Activated naive CD8-positive, alpha-beta T cell (primary cell): ENCODE data around the gene CHI3L1.

ENCODE experiments used
- H3K27ac Mint-ChIP-seq: one replicate; pipeline ENCODE4 v1.8.0; 2021; ENCODE audit warnings: mixed read lengths
- H3K27me3 Mint-ChIP-seq: one replicate; pipeline ENCODE4 v1.8.0; 2021; ENCODE audit warnings: mixed read lengths
- H3K36me3 Mint-ChIP-seq: one replicate; pipeline ENCODE4 v1.8.0; 2021; ENCODE audit warnings: mixed read lengths
- H3K4me1 Mint-ChIP-seq: one replicate; pipeline ENCODE4 v1.8.0; 2021; ENCODE audit warnings: low read depth, mixed read lengths
- H3K4me3 Mint-ChIP-seq: one replicate; pipeline ENCODE4 v1.8.0; 2021; ENCODE audit warnings: mild to moderate bottlenecking, mixed read lengths
- H3K9me3 Mint-ChIP-seq: one replicate; pipeline ENCODE4 v1.8.0; 2021; ENCODE audit warnings: low read depth, mixed read lengths

The CHI3L1 gene

DNA sequence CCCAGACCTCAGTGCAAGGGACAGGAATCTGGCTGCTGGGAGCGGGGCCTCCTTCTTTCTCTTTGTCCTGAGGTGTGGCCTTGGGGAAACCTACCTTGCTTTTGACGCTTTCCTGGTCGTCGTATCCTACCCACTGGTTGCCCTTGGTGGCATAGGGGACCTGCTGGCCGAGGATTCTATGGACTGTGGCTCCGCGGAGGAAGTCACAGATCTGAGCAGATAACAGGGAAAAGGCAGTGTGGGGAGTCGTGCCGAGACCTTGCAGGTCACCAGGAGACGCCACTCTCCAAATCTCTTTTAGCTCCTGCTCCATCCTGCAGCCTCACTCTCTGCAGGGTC is 6.9 kb downstream of the CHI3L1 start:
- Mint-ChIP-seq H3K4me1 (no peaks in the 10 kb centered on the region), H3K4me3 (no peak overlapping the region), H3K27me3 (no peaks in the 10 kb centered on the region)

DNA sequence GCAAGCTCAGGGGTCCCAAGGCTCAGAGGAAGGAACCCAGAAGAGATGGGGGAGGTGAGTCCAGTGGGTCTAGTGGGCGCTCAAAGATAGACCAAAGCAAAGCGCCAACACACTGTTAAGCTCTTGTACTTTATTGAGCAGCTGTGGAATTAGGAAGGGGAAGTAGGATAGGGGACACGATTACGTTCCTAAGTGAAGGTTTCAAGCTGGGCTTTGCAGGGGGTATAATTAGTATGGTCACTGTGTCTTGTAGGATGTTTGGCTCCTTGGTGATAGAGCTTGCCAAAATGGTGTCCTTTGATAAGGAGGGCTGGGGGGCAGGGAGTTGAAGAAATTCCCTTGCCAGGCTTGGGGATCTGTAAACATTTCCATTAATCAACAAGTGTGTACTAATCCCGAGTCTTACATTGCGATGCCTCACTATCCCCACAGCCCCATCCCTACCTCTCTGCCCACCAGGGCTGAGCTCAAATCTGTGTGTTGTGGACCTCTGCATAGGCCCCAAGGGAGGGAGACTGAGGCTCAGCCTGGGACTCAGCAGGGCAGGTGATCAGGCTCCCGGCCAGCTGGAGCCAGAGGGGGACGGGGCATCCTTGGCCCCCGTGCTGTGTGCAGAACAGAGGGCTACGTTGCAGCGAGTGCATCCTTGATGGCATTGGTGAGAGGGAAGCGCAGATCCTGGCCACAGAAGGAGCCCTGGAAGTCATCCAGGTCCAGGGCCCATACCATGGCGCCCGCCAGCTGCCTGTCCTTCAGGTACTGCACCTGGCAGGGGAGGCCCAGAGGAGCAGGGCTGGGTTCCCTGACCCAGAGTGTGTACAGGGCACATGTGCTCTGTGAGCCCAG is 7.5 kb downstream of the CHI3L1 start:
- H3K27ac Mint-ChIP-seq, result no peak overlapping the region
- H3K27me3 Mint-ChIP-seq, result no peaks in the 10 kb centered on the region
- H3K4me3 Mint-ChIP-seq, result no peak overlapping the region
- no peaks in the 10 kb centered on the region for H3K4me1 Mint-ChIP-seq
- H3K9me3 Mint-ChIP-seq, result no peaks in the 10 kb centered on the region
- no peaks in the 10 kb centered on the region for H3K36me3 Mint-ChIP-seq

More for the DNA sequence above, 6.9 kb downstream of the CHI3L1 start:
- Mint-ChIP-seq H3K27ac (no peak overlapping the region), H3K36me3 (no peaks in the 10 kb centered on the region), H3K9me3 (no peaks in the 10 kb centered on the region)

DNA sequence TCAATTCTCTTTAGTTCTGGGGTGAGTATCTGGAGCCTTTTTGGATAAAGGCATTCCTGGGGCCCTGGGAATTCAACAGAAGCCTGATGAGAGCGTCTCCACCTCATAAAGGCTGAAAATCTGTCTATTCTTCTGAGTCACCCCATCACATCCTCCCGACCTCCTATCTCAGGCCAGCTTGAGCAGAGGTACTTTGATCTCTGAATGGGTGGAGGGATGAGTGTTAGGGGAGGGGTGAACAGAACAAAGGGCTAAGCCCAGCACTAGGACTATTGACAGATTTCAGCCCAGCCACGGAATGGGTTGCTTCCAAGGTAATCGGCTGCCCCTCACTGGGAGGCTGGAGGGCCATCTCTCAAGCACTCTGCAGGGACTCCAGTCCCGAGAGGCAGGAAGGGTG is 8.4 kb downstream of the CHI3L1 start:
- no peaks in the 10 kb centered on the region for H3K9me3 Mint-ChIP-seq
- H3K36me3 Mint-ChIP-seq, result no peaks in the 10 kb centered on the region
- H3K4me1 Mint-ChIP-seq, result no peaks in the 10 kb centered on the region
- H3K27me3 Mint-ChIP-seq, result no peaks in the 10 kb centered on the region
- H3K4me3 Mint-ChIP-seq, result no peak overlapping the region
- H3K27ac Mint-ChIP-seq, result no peak overlapping the region

DNA sequence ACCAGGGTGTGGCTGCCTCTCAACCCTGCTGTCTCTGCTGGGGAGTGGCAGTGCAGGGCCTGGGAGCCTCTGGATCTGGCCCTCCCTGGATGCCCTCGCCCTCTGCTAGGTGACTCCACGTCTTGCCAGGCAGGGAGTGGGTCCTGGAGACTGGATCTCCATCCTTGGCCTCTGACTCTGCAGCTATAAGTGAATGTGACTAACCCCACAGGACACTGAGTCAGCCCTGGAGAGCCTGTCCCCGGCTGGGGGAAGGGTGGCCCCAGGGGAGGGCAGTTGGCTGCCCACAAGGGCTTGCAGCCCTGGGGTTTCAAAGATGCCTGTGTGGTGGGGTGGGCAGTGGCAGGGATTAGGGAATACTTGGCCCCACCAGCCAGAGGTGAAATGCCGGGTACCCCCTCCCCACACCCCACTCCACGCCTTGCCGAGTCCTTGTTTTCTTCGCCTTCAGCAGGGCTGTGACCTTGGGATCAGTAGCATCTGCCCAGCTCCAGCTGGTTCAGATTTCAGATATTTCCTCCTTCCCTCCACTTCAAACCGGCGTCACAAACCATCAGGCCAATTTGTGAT is 8.9 kb downstream of the CHI3L1 start:
- Mint-ChIP-seq H3K27ac (no peak overlapping the region), H3K36me3 (no peaks in the 10 kb centered on the region), H3K4me1 (no peaks in the 10 kb centered on the region), H3K27me3 (no peaks in the 10 kb centered on the region), H3K9me3 (no peaks in the 10 kb centered on the region), H3K4me3 (no peak overlapping the region)

DNA sequence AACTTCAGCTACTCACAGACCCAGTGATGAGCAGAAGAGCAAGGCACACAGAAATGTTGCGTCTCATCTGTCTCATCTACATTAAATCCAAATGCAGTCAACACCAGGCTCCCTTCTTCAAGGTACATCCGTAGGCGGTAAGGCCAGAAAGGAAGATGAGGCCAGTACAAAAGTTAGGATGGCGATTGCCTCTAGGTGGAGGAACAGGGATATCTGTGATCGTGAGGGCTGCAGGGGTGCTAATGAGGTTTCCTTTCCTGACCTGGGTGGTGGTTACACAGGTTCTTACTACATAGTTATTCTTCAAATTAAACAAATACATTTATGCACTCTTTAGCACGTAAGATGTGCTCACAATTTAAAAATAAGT is 9.5 kb downstream of the CHI3L1 start:
- Mint-ChIP-seq H3K9me3 (no peaks in the 10 kb centered on the region), H3K4me3 (no peak overlapping the region), H3K4me1 (no peaks in the 10 kb centered on the region), H3K36me3 (no peaks in the 10 kb centered on the region), H3K27ac (no peak overlapping the region), H3K27me3 (no peaks in the 10 kb centered on the region)

DNA sequence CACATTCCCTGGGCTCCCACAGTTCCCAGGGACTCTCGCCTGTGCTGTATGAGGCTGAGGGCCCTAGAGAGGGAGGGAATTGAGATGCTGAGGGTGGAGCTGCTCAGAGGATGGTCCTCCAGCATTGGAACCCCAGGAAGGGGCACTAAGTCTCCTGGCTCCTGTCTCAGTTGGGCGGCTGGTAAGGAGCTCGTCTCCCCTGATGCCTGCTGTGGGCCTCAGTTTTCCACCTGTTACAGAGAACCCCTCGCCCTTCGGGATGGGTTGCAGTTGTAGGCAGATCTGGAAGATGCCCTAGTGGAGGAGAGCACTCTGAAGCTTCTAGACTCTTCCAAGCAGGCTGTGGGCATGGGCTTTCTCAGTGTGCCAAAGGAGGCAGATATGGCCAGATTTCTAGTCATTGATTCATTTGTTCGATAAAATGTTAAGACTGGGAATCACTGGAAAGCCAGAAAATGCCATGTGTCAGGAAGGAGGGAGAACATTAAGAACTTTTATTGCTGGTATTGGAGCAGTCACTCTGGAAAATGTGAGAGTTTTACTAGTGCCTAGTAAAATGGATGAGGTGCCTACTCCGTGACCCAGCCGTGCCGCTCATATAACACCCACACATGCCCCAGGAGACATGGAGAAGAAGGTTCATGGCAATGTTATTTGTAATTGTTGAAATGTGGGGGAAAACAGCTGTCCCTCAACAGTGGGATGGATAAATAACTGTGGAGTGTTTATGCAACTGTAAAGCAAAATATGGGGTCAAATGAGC is 10.1 kb downstream of the CHI3L1 start:
- no peaks in the 10 kb centered on the region for H3K9me3 Mint-ChIP-seq
- H3K36me3 Mint-ChIP-seq, result no peaks in the 10 kb centered on the region
- H3K4me3 Mint-ChIP-seq, result no peak overlapping the region
- no peaks in the 10 kb centered on the region for H3K4me1 Mint-ChIP-seq
- H3K27ac Mint-ChIP-seq, result no peak overlapping the region
- H3K27me3 Mint-ChIP-seq, result no peaks in the 10 kb centered on the region

DNA sequence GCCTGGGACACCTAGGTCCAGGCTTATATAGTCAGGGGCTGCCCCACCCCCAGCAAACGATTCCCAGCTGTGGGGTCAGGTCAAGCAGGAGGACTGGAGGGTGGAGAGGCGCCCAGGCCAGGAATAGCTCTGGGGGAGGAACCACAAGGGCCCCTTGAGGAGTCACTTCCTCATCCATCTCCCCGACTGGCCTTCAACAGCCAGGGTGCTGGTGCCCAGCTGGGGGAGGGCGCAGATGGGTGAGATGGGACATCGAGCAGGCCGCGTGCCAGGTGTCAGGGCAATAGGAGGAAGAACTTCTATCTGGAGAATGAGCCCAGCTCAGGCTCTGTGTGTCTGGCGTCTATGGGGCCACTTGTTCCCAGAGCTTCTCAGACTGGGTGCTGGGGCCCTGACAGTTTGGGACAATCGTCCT is 10.7 kb downstream of the CHI3L1 start:
- no peaks in the 10 kb centered on the region for H3K36me3 Mint-ChIP-seq
- H3K4me3 Mint-ChIP-seq, result no peak overlapping the region
- H3K27me3 Mint-ChIP-seq, result no peaks in the 10 kb centered on the region
- no peaks in the 10 kb centered on the region for H3K4me1 Mint-ChIP-seq
- no peak overlapping the region for H3K27ac Mint-ChIP-seq
- H3K9me3 Mint-ChIP-seq, result no peaks in the 10 kb centered on the region

DNA sequence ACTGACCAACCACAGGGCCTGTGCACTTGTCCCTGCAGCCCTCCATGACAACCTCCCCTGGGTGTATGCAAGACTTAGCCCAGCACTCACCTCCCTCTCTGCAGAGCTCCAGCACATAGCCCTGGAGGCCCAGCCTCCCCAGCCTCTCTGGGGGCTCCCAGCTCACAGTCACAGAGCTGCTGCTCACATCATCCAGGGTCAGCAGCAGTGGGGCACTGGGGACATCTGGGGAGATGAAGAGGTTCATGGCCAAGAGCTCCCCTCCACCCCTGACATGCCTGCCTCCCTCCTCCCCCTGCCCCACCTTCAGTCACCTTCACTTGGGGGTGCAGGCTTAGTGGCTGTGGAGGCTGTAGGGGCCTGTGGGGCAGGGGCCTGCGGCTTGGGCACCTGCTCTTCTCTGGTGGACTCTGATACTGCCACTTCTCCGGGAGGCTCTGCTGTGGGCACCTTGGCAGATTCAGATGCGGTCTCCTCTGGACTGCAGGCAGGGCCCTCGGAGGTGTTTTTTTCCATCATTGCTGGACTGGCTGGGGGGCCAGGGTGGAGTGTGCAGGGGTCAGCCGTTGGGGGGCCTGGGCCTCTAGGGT is 11.2 kb downstream of the CHI3L1 start, which contains the start of gene MYBPH:
Gene MYBPH (minus strand): TSS at position 590 of the 590 bp plus-strand sequence. CDS start 71 bp downstream, at position 519.
- Mint-ChIP-seq H3K4me1 (no peaks in the 10 kb centered on the region), H3K27ac (no peak within 1 kb of the TSS), H3K4me3 (no peak within 1 kb of the TSS), H3K36me3 (no peaks in the 10 kb centered on the region), H3K27me3 (no peaks in the 10 kb centered on the region), H3K9me3 (no peaks in the 10 kb centered on the region)

DNA sequence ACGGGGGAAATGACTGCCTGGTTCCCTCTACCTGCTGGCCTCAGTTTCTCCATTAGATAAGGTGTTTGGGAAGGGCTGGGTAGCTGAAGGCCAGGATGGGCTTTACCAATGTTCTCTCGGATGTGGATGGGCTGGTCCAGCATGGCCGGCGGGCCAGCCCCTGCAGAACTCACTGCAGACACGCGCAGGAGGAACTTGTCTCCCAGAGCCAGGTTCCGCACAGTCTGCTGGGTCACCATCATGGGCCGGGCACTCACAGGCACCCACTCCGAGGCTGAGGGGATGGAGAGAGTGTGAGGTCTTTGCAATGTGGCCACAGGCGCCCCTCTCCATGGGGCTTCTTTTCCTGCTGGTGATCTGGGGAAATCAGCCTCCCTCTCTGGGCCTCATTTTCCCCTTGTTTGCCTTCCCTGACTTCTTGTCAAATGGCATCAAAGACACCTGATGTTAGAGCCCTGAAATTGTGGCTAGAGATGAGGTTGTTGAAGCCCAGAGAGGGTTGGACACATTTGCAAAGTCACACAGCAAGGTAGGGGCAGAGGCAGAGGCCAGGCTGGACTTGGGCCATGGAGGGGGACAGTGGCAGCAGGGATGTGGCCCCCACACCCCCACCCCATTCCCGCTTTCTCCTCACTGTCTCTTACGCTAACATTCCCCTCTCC is 12.0 kb downstream of the CHI3L1 start:
- Mint-ChIP-seq H3K27ac (no peak overlapping the region), H3K4me3 (no peak overlapping the region), H3K4me1 (no peaks in the 10 kb centered on the region), H3K9me3 (no peaks in the 10 kb centered on the region), H3K36me3 (no peaks in the 10 kb centered on the region), H3K27me3 (no peaks in the 10 kb centered on the region)

DNA sequence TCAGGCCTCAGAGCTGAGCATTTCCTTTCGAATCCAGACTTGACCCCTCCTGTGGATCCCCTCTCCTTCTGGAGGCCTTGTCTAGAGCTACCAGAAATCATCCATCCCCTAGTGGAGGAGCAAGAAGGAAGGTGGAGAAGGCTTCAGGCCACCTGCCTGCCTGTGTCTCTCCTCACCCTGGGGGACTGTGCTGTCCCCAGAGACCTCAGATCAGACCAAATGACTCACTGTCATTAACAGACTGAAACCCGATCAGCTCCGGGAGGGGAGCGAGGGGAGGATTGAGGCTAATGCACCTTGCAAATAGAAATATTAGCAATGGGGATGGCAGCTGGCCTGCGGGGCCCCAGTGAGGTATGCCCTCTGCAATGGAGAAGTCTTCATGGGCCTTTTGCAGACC is 12.9 kb downstream of the CHI3L1 start:
- Mint-ChIP-seq H3K27ac (no peak overlapping the region), H3K9me3 (no peaks in the 10 kb centered on the region), H3K36me3 (no peaks in the 10 kb centered on the region), H3K4me1 (no peaks in the 10 kb centered on the region), H3K4me3 (no peak overlapping the region), H3K27me3 (no peaks in the 10 kb centered on the region)

DNA sequence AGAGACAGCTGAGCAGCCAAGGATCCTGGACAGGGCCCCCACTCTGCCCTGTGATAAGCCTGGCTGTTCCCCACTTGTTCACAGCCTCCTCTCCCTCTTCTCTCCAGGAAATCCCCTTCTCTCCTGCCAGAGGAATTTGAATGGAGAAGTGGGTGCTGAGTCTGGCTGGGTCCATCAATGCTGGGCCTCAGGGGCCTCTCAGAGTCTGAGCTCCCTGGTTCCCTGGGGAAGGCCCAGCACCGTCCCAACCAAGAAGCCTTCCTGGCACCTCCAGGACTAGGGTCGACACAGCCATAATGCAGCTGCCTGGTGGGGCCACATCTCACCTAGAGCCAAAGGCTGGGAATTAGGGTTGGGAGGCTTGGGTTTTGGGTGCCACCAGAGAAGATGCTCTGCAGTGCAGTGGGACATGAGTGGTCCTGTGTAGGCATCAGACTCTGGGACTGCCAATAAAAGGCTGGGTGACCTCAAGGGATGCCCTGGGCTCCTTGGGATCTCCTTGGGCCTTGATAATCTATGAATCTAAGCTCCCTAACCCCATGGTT is 13.4 kb downstream of the CHI3L1 start:
- H3K36me3 Mint-ChIP-seq, result no peaks in the 10 kb centered on the region
- no peak overlapping the region for H3K27ac Mint-ChIP-seq
- H3K27me3 Mint-ChIP-seq, result no peaks in the 10 kb centered on the region

DNA sequence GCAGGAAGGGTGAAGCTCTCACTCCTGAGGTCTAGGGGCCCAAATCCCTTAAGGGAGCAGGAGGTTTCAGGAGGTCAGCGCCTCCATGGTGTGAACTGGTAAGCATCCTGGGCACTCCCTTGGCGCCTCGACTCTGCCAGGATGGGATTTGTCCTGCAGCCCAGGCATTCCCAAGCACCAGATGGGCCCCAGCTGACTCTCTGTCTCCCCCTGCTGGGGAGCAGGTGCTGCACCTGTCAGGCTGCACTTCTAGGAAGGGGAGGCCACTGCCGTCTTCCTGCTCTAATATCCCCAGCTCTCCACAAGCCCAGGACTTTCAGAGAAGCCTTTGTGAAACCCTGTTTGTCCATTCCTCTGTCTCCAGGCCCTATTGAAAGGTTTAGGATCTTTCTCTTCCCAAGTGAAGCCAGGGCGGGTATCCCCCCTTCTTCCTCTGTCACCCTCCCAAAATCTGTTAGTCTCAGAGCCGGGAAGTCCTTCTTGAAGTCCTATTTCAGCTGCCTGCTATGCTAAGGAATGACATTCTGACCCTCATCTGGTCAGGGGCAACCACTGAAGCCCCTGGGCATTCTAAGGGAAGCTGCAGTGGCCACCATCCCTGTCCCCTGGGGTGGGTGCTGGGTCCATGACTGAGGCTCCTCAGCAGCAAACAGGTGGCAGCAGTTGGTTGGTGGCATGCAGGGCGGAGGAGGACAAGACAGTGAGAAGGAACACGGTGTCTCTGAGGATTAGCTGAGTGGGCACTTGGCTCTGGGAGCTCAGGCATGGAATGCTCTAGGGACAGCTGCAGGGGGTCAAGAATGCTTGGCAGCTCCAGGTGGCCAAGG is 14.1 kb downstream of the CHI3L1 start:
- no peak overlapping the region for H3K4me3 Mint-ChIP-seq
- H3K27ac Mint-ChIP-seq, result no peak overlapping the region
- H3K4me1 Mint-ChIP-seq, result no peaks in the 10 kb centered on the region
- H3K27me3 Mint-ChIP-seq, result no peaks in the 10 kb centered on the region
- no peaks in the 10 kb centered on the region for H3K36me3 Mint-ChIP-seq
- no peaks in the 10 kb centered on the region for H3K9me3 Mint-ChIP-seq

More for the DNA sequence above, 13.4 kb downstream of the CHI3L1 start:
- H3K4me3 Mint-ChIP-seq, result no peak overlapping the region
- H3K9me3 Mint-ChIP-seq, result no peaks in the 10 kb centered on the region
- no peaks in the 10 kb centered on the region for H3K4me1 Mint-ChIP-seq

DNA sequence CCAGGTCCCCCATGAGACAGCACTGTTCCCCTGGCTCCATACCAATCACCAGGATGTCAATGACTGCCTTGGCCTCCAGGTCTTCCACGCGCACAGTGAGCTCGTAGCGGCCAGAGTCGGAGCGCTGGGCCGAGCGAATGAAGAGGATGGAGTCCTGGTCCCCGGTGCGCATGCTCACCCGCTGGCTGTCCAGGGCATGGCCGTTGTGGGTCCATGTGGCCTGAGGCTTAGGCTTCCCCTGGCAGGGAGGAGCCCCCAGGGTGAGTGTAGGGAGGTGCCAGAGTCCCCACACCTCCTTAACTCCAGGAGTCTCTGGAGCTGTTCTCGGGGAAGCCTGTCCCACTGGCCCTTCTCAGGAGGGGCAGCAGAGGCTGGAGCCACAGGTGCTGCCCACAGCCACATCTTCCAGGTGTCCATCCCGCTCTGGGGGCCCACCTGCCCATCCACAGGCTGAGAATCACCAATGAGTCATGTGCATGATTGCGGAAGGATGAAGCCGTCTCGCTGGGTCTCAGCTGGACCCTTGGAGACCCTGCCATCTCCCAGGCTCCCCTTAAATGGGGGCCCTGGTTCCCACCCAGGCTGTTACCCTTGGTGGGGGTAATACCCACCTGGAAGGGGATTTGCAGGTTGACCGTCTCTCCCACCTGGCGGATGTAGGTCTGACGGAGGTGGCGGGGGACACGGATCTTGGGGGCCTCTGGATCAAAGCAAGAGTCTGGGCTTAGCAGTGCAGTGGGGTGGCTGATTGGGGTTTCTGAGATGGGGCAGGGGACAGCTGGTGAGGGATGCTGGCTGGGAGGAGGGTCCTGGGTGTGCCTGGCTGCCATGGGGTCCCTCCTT is 14.9 kb downstream of the CHI3L1 start:
- Mint-ChIP-seq H3K27me3 (no peaks in the 10 kb centered on the region), H3K4me1 (no peaks in the 10 kb centered on the region), H3K9me3 (no peaks in the 10 kb centered on the region), H3K4me3 (no peak overlapping the region), H3K27ac (no peak overlapping the region), H3K36me3 (no peaks in the 10 kb centered on the region)
